ENCODE results near the gene SERPINB10.

DNA sequence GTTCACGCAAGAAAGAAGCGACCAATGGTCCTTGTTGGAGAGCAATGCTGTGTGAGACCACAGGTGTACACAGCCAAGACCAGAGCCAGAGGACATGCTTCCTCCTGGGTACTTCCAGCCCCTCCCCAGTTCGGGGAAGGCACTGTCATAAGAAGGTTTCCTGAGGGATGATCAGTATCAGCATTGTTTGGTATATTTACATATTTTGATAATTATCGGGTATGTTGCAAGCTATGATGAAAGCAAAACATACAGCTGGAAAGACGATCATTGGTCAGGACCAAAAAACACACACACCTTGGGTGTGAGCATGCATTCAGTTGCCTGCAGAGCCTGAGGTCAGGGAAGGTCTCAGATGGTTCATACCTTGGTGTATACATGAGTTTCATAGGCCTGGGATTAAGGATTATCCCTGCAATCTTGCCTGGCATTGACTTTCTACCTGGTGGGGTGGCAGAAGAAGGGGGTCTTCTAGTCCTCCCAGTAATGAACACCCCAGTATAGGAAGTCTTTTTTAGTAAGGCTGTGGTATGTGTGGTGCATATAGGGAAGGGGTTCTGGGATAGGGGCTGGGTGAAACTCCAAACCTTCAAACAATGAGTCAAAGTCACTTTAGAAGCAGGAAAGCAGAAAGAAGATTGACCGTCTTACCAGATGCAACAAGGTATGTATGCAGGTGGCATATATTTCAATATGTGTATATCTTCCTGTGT, 17.4 kb upstream of the SERPINB10 start:
- TF ChIP-seq, protein P1, sequence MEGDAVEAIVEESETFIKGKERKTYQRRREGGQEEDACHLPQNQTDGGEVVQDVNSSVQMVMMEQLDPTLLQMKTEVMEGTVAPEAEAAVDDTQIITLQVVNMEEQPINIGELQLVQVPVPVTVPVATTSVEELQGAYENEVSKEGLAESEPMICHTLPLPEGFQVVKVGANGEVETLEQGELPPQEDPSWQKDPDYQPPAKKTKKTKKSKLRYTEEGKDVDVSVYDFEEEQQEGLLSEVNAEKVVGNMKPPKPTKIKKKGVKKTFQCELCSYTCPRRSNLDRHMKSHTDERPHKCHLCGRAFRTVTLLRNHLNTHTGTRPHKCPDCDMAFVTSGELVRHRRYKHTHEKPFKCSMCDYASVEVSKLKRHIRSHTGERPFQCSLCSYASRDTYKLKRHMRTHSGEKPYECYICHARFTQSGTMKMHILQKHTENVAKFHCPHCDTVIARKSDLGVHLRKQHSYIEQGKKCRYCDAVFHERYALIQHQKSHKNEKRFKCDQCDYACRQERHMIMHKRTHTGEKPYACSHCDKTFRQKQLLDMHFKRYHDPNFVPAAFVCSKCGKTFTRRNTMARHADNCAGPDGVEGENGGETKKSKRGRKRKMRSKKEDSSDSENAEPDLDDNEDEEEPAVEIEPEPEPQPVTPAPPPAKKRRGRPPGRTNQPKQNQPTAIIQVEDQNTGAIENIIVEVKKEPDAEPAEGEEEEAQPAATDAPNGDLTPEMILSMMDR (IDR thresholded peaks at IDR 0.05; ENCODE audit: borderline replicate concordance, extremely low read depth, low read length, poor library complexity, severe bottlenecking), result no peak
- no peak for TF ChIP-seq EZH2 (IDR thresholded peaks at IDR 0.05; ENCODE audit: borderline replicate concordance, low read depth, low read length, severe bottlenecking)
